Measurements from ENCODE around the gene ZNF79. TPM values are rescaled to one million over a fixed set of nuclear protein-coding genes. Genes with fewer than 3 reads are reported as not detected.
A peak's percentile ranks its signal among the peaks of the same experiment; 100 is the strongest.
"Not testable (repeated sequence)": the region's sequence is repeated elsewhere in the genome, so short reads cannot be mapped to it uniquely, and the experiment has no call there.

The ZNF79 gene
- total and polyA plus RNA-seq, 12 donors: 5.5 to 16.5 (median 10.6) TPM

DNA sequence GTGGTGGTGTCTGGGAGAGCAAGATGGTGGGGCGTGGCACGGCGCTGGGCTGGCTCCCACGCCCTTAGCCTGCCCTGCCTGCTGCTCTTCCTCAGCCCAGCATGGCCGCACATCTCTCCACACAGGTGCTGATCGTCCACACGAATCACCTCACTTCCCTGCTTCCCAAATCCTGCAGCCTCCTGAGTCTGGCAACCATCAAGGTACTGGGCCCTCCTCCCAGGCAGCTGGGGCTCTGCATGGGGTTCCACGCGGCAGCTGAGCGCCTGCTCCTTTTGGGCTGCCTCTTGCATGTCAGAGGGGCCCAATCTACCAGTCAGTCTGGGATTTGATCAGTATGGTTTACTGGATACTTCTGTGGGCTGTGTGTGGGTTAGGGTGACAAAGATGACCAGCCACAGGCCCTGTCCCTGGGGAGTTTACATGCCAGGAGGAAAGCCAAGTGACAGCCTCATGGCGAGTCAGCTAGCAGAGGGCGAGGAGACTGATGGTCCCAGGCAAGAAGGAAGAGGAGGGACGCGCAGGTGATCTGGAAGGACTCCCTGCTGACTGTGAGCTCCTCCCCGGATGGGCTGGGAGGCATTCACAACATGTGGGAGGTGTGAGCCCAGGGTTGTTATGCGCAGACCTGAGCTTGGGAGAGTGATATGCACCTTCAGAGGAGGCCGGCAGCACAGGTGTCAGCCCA lies 33.2 kb downstream of the ZNF79 start:
- intact Hi-C loops (cut with DNase I): no loop called here
- WGBS, 4 donors: 87 to 91% (median 89%) methylated on average over 13 to 17 of the region's 17 CpGs
- no peak for TF ChIP-seq POLR2A (IDR thresholded peaks at IDR 0.05)
- TF ChIP-seq, protein P1, sequence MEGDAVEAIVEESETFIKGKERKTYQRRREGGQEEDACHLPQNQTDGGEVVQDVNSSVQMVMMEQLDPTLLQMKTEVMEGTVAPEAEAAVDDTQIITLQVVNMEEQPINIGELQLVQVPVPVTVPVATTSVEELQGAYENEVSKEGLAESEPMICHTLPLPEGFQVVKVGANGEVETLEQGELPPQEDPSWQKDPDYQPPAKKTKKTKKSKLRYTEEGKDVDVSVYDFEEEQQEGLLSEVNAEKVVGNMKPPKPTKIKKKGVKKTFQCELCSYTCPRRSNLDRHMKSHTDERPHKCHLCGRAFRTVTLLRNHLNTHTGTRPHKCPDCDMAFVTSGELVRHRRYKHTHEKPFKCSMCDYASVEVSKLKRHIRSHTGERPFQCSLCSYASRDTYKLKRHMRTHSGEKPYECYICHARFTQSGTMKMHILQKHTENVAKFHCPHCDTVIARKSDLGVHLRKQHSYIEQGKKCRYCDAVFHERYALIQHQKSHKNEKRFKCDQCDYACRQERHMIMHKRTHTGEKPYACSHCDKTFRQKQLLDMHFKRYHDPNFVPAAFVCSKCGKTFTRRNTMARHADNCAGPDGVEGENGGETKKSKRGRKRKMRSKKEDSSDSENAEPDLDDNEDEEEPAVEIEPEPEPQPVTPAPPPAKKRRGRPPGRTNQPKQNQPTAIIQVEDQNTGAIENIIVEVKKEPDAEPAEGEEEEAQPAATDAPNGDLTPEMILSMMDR (IDR thresholded peaks at IDR 0.05): no peak
- Histone ChIP-seq H3K4me1 (replicated peaks in 1 of 2) (peaks cover 4 to 6% of the 10 kb centered on the region in 2 donors), H3K27ac (no peak overlapping the region), H3K27me3 (no peaks in the 10 kb centered on the region), H3K9me3 (replicated peaks in 1 of 3) (no peaks in the 10 kb centered on the region), H3K4me3 (no peak overlapping the region), H3K36me3 (replicated peaks in 1 of 2) (peaks cover 0 to 57% of the 10 kb centered on the region in 2 donors)
- no peak for DNase-seq

DNA sequence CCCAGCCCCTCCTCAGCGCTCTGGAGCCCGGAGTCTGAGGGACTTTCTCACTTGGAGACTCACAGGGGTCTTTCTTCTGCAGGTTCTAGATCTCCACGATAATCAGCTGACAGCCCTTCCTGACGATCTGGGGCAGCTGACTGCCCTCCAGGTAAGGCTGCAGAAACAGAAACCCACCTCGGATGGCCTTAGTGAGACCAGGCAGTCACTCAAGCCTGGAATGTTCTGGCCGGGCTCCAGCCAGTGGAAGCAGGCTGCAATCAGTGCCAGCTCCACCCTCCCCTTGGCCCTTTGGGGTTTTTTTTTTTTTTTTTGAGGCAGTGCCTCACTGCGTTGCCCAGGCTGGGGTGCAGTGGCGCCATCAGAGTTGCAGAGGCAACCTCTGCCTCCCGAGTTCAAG lies 34.7 kb downstream of the ZNF79 start:
- TF ChIP-seq, protein P1 (IDR thresholded peaks at IDR 0.05): no peak
- no peak for TF ChIP-seq POLR2A (IDR thresholded peaks at IDR 0.05)
- DNase-seq: peak in 6 of 7 donors; percentile 40 to 78 (median 74)
- no peaks in the 10 kb centered on the region for H3K9me3 ChIP-seq (replicated peaks in 1 of 3)
- H3K27ac ChIP-seq: no peak overlapping the region
- no peak overlapping the region for H3K4me3 ChIP-seq
- peaks cover 0 to 69% of the 10 kb centered on the region in 2 donors for H3K36me3 ChIP-seq (replicated peaks in 1 of 2)
- WGBS, 4 donors: 59 to 77% (median 72%) methylated on average over 7 to 9 of the region's 9 CpGs
- no peaks in the 10 kb centered on the region for H3K4me1 ChIP-seq (replicated peaks in 1 of 2)
- intact Hi-C loops (cut with DNase I): no loop called here
- no peaks in the 10 kb centered on the region for H3K27me3 ChIP-seq

DNA sequence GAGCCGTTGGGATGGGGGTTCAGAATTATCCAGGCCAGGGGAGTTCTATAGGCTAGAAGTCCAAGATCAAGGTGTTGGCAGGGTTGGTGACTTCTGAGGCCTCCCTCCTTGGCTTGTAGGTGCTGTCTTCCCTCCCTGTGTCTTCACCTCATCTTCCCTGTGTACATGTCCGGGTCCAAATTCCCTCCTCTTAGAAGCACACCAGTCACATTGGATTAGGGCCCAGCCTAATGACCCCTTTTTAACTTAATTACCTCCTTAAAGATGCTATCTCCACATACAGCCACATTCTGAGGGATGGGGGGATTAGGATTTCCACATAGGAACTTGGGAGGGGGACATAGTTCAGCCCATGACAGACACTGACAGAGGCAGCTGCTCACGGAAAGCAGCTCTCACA lies 39.2 kb downstream of the ZNF79 start:
- Histone ChIP-seq H3K9me3 (replicated peaks in 1 of 3) (no peaks in the 10 kb centered on the region), H3K4me1 (replicated peaks in 1 of 2) (no peaks in the 10 kb centered on the region), H3K36me3 (replicated peaks in 1 of 2) (peaks cover 0 to 68% of the 10 kb centered on the region in 2 donors), H3K27ac (no peak overlapping the region), H3K27me3 (no peaks in the 10 kb centered on the region), H3K4me3 (no peak overlapping the region)
- TF ChIP-seq, protein P1 (IDR thresholded peaks at IDR 0.05): no peak
- no peak for TF ChIP-seq POLR2A (IDR thresholded peaks at IDR 0.05)
- WGBS, 4 donors: 83 to 95% (median 89%) methylated on average over 3 of the region's 3 CpGs
- no peak for DNase-seq
- intact Hi-C loops (cut with DNase I): no loop called here

DNA sequence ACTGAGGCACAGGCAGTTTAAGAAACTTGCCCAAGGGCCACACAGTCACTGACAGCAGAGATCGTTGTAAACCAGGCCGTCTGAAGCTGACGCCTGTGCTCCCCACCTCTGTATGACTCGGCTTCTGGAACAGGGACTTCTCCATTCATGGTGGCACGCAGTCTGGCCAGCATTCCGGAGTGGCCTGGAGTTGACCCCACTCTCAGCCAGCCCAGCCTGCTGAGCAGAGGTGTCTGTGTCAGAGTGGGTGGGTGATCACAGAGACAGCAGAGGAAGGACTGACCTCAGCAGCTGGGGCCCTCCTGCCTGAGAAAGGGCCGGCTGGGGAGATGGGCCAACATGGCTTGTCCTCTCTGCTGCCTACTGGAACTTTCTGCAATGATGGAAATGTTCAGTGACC lies 39.7 kb downstream of the ZNF79 start:
- Histone ChIP-seq H3K4me1 (replicated peaks in 1 of 2) (no peaks in the 10 kb centered on the region), H3K27me3 (no peaks in the 10 kb centered on the region), H3K9me3 (replicated peaks in 1 of 3) (no peaks in the 10 kb centered on the region), H3K36me3 (replicated peaks in 1 of 2) (peaks cover 0 to 70% of the 10 kb centered on the region in 2 donors), H3K27ac (no peak overlapping the region), H3K4me3 (no peak overlapping the region)
- DNase-seq: no peak
- intact Hi-C loops (cut with DNase I): no loop called here
- WGBS, 4 donors: 71 to 82% (median 74%) methylated on average over 4 to 7 of the region's 7 CpGs
- no peak for TF ChIP-seq POLR2A (IDR thresholded peaks at IDR 0.05)
- TF ChIP-seq, protein P1 (IDR thresholded peaks at IDR 0.05): no peak

DNA sequence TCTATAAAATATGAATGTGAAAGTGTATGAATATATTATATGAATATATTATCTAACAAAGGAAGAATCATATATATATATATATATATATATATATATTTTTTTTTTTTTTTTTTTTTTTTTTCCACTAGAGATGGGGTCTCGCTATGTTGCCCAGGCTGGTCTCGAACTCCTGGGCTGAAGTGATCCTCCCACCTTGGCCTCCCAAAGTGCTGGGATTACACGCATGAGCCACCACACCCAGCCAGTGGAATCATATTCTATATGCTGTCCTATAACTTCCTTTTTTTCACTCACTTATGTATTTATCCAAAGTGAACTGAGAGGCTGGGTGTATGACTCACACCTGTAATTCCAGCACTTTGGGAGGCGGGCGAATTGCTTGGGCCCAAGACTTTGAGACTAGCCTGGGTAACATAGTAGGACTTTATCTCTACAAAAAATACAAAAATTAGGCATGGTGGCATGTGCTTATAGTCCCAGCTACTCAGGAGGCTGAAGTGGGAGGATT lies 42.3 kb downstream of the ZNF79 start:
- H3K36me3 ChIP-seq (replicated peaks in 1 of 2): peaks cover 0 to 60% of the 10 kb centered on the region in 2 donors
- H3K4me1 ChIP-seq (replicated peaks in 1 of 2); H3K9me3 ChIP-seq (replicated peaks in 1 of 3); H3K27ac ChIP-seq; intact Hi-C loops (cut with DNase I); DNase-seq; H3K4me3 ChIP-seq; H3K27me3 ChIP-seq: not testable (repeated sequence)
- WGBS, 4 donors: 94 to 100% (median 96%) methylated on average over 5 of the region's 5 CpGs
